Osteocyte (in vitro differentiated cells): ENCODE results near the gene GPR149. TPM values are rescaled to one million over a fixed set of nuclear protein-coding genes. Genes with fewer than 3 reads are reported as not detected.

ENCODE experiments used
- DNase-seq: peaks from one replicate; pipeline ENCODE4 v3.0.0; 2021; ENCODE audit warnings: mixed read lengths; ENCODE audit not compliant: unreplicated experiment; ENCODE audit errors: extremely low spot score
- H3K27ac Mint-ChIP-seq: one replicate; pipeline ENCODE4 v1.8.0; 2021; ENCODE audit warnings: mild to moderate bottlenecking, mixed read lengths; ENCODE audit not compliant: unreplicated experiment
- H3K27me3 Mint-ChIP-seq: one replicate; pipeline ENCODE4 v1.8.0; 2021; ENCODE audit warnings: mixed read lengths; ENCODE audit not compliant: unreplicated experiment
- H3K36me3 Mint-ChIP-seq: one replicate; pipeline ENCODE4 v1.8.0; 2021; ENCODE audit warnings: mixed read lengths; ENCODE audit not compliant: unreplicated experiment
- H3K4me1 Mint-ChIP-seq: one replicate; pipeline ENCODE4 v1.8.0; 2021; ENCODE audit warnings: mixed read lengths; ENCODE audit not compliant: unreplicated experiment
- H3K4me3 Mint-ChIP-seq: one replicate; pipeline ENCODE4 v1.8.0; 2021; ENCODE audit warnings: mild to moderate bottlenecking, moderate library complexity, mixed read lengths; ENCODE audit not compliant: unreplicated experiment
- H3K9me3 Mint-ChIP-seq: one replicate; pipeline ENCODE4 v1.8.0; 2021; ENCODE audit warnings: mixed read lengths; ENCODE audit not compliant: unreplicated experiment
- CTCF ChIP-seq: fragments of 200-600 bp; sonication (generic); IDR thresholded peaks from 2 replicates; pipeline ENCODE4 v1.5.0; 2021; ENCODE audit warnings: antibody characterized with exemption, mild to moderate bottlenecking, moderate library complexity
- total RNA-seq: library from RNA; stranded (reverse); gene quantifications from 2 replicates; pipeline ENCODE4 v1.2.1, GENCODE V29; 2021

GPR149 gene
- total RNA-seq, 1 donor from 2014 or later = not detected

- H3K4me1 Mint-ChIP-seq = no peaks in the 10 kb centered on the region
- no peak for TF ChIP-seq CTCF
- peaks cover 4% of the 10 kb centered on the region for H3K27me3 Mint-ChIP-seq
- H3K9me3 Mint-ChIP-seq = no peaks in the 10 kb centered on the region
- no peaks in the 10 kb centered on the region for H3K36me3 Mint-ChIP-seq
- no peak overlapping the region for H3K27ac Mint-ChIP-seq
- H3K4me3 Mint-ChIP-seq = no peak overlapping the region
- DNase-seq = no peak
These were observed 31.7 kb downstream of the GPR149 start for GRCh38 chr3:154398084-154398967.

- H3K27ac Mint-ChIP-seq = no peak overlapping the region
- TF ChIP-seq CTCF = no peak
- no peak overlapping the region for H3K4me3 Mint-ChIP-seq
- H3K36me3 Mint-ChIP-seq = no peaks in the 10 kb centered on the region
- H3K9me3 Mint-ChIP-seq = no peaks in the 10 kb centered on the region
- H3K27me3 Mint-ChIP-seq = peaks cover 7% of the 10 kb centered on the region
- DNase-seq = no peak
- H3K4me1 Mint-ChIP-seq = no peaks in the 10 kb centered on the region
These were observed 40.1 kb downstream of the GPR149 start for GRCh38 chr3:154389861-154390260.

GRCh38 chr3:154384479-154384878 lies 45.5 kb downstream of the GPR149 start:
- no peak for DNase-seq
- H3K36me3 Mint-ChIP-seq = no peaks in the 10 kb centered on the region
- no peaks in the 10 kb centered on the region for H3K27me3 Mint-ChIP-seq
- no peak overlapping the region for H3K4me3 Mint-ChIP-seq
- TF ChIP-seq CTCF = no peak
- H3K27ac Mint-ChIP-seq = no peak overlapping the region
- H3K4me1 Mint-ChIP-seq = no peaks in the 10 kb centered on the region
- no peaks in the 10 kb centered on the region for H3K9me3 Mint-ChIP-seq

GRCh38 chr3:154378311-154378710 lies 51.7 kb downstream of the GPR149 start:
- H3K9me3 Mint-ChIP-seq = no peaks in the 10 kb centered on the region
- TF ChIP-seq CTCF = no peak

GRCh38 chr3:154367221-154367620 lies 62.8 kb downstream of the GPR149 start:
- no peak for DNase-seq
- H3K9me3 Mint-ChIP-seq = no peaks in the 10 kb centered on the region
- H3K4me1 Mint-ChIP-seq = no peaks in the 10 kb centered on the region
- TF ChIP-seq CTCF = no peak
- H3K27me3 Mint-ChIP-seq = no peaks in the 10 kb centered on the region
- no peak overlapping the region for H3K27ac Mint-ChIP-seq
- no peaks in the 10 kb centered on the region for H3K36me3 Mint-ChIP-seq
- no peak overlapping the region for H3K4me3 Mint-ChIP-seq

More at GRCh38 chr3:154378311-154378710, 51.7 kb downstream of the GPR149 start:
- Mint-ChIP-seq H3K4me1 (no peaks in the 10 kb centered on the region), H3K27ac (no peak overlapping the region), H3K4me3 (no peak overlapping the region), H3K36me3 (no peaks in the 10 kb centered on the region), H3K27me3 (peaks cover 3% of the 10 kb centered on the region)
- DNase-seq = no peak
